ENCODE data around the gene RLN3.

GRCh38 chr19:14059093-14059480, 31.1 kb downstream of the RLN3 start:
- no peak for TF ChIP-seq POLR2A (IDR thresholded peaks at IDR 0.05; ENCODE audit: extremely low read depth, insufficient read length)
- TF ChIP-seq CTCF (IDR thresholded peaks at IDR 0.05; ENCODE audit: low read depth, low read length): peak; percentile 55
- TF ChIP-seq MAX (IDR thresholded peaks at IDR 0.05; ENCODE audit: low read depth, low read length): no peak
- no peak for TF ChIP-seq MYC (IDR thresholded peaks at IDR 0.05; ENCODE audit: low read depth, low read length)

Measured in NB4 (cell line).